HG03135 (cell line): ENCODE measurements around the gene HSPA12A.
"Not testable (repeated sequence)": the region's sequence is repeated elsewhere in the genome, so short reads cannot be mapped to it uniquely, and the experiment has no call there.

ENCODE experiments used
- ATAC-seq: cut with Tn5 transposase; IDR thresholded peaks from one replicate; pipeline ENCODE4 v1.9.1; 2021; ENCODE audit warnings: mild to moderate bottlenecking, moderate library complexity; ENCODE audit not compliant: unreplicated experiment

The HSPA12A gene

GRCh38 chr10:116719804-116720203 lies 22.6 kb downstream of the HSPA12A start:
- ATAC-seq = no peak

DNA sequence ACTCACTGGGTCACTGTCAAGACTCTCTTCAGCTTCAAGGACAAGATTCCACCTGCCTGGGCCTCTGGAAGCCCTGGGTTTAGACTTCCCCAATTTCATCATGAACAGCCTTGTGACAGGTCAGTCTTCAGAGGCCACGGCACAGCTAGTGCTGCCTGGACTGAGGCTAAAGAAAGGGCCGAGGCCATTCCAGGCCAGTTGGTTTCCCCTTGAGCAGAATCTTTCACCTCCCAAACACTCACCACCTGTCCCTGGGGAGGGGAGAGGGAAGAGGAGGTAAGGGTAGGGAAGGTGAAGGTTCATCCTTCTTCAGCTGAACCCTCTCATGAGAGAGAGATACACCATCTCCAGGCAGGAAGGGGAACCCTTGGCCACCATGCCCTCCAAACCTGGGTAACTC lies 24.3 kb downstream of the HSPA12A start:
- ATAC-seq = no peak

DNA sequence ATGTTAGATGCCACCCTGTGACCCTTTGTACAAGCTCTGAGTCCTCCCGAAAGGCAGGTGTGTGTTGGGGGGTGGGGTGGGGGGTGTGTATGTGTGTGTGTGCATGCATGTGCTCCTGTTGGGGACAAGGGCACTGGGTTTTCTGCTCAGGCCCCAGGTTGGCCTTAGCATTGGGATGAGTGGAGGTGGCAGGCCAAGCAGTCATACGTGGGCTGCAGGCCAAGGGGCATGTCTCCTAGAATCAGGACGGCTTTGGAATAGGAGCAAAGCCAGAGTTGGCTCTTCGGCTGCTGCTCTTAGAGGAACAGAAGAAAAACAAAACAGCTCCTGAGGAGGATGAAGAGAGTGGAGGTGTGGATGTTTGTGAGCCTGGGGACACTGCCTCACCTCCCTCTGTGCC lies 26.0 kb downstream of the HSPA12A start:
- ATAC-seq = no peak

DNA sequence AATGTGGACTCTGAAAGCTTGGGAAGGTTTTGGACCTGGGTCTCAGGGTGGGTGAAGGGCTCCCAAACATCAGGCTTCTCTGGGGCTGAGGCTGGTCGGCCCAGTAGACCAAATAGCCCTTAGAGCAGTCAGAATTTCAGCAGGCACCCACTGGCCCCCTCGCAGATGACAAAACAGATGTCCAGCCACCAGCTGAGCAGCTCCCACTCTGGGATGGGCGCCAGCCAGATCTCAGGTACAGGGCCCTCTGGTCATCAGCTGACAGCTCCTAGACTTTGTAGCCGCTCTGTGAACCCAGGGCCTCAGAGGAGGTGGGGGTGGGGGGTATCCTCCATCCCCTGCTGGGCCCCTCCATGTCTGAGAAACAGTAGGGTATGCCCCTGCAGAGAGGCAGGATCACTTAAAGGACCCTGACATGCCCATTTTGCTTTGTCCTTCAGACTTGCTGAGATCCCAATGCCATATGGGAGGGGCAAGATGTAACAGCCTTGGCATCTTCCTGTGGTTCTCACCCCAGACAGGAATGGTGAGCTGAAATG lies 26.5 kb downstream of the HSPA12A start:
- no peak for ATAC-seq

DNA sequence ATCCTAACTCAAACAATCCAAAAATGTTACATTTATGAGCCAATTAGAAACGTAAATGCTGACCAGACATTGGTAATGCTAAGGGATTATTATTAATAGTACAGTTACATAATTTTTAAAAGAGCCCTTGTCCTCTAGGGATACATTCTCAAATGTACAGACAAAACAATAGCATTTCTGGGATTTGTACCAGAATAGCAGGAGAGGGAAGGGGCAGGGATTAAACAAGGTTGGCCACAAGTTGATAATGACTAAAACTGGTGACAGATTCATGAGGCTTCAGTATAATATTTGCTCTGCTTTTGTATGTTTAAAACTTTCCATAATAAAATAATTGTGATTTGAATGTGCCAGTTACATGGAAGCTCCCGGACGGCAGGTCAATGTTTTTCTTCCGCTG lies 27.0 kb downstream of the HSPA12A start:
- ATAC-seq = no peak

GRCh38 chr10:116713846-116714245 lies 28.5 kb downstream of the HSPA12A start:
- ATAC-seq = no peak

- no peak for ATAC-seq
Measured at GRCh38 chr10:116712989-116713543, 29.3 kb downstream of the HSPA12A start.

- ATAC-seq = no peak
Measured at GRCh38 chr10:116712519-116712918, 29.8 kb downstream of the HSPA12A start.

DNA sequence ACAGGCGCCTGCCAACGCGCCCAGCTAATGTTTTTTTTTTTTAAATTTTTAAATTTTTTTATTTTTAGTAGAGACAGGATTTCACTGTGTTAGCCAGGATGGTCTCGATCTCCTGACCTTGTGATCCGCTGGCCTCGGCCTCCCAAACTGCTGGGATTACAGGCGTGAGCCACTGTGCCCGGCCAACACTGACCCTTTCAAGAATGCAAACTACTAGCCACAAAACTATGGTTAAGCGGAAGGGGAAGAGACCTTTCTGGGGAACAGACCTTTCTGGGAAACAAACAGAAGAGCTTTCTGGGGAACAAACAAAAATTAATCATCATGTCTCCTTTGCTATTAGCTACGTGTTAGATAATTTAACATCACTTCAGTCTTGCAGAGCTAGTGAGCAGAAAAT lies 30.6 kb downstream of the HSPA12A start:
- ATAC-seq = not testable (repeated sequence)

DNA sequence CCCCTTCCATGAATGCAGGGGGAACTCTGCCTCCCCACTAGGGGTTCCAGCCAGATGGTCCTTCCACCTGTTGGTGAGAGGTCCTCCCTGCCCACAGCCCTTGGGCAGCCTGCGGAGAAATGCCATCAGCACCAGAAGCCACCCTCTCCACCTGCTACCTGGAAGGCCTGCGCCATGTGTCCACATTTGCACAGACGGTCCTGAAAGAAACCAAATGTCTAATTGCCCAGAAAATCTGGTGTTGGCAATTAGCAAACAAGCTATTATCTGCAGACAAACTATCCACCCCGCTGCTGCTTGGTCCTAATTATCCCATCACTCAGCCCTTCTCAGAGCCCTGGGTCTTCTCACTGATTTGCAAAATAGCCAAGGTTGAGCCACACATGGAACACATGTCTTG lies 32.3 kb downstream of the HSPA12A start:
- no peak for ATAC-seq

GRCh38 chr10:116708877-116709276 lies 33.5 kb downstream of the HSPA12A start:
- ATAC-seq = no peak

- ATAC-seq = no peak
Measured at GRCh38 chr10:116708391-116708821, 34.0 kb downstream of the HSPA12A start.

- ATAC-seq = no peak
Measured at GRCh38 chr10:116707981-116708380, 34.4 kb downstream of the HSPA12A start.

GRCh38 chr10:116706281-116706680 lies 36.1 kb downstream of the HSPA12A start:
- ATAC-seq = no peak

GRCh38 chr10:116705498-116705897 lies 36.9 kb downstream of the HSPA12A start:
- no peak for ATAC-seq

DNA sequence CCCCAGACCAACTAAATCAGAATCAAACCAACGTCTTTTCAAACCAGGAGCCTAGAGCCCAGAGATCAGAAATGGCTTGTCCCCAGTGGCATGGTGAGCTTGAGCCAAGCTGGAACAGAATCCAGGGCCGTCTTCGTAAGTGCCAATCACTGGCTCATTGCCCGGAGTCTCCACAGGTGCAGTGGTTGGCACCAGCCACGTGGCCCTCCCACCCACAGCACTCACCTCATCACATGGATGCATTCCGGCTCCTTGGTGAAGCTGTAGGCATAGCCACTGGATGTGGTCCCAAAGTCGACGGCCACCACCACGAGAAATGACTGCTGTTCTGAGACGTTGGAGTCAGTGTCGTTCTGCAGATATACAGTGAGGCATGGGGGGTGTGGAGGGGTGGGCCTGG lies 37.4 kb downstream of the HSPA12A start:
- ATAC-seq = no peak

GRCh38 chr10:116702165-116702564 lies 40.2 kb downstream of the HSPA12A start:
- no peak for ATAC-seq

DNA sequence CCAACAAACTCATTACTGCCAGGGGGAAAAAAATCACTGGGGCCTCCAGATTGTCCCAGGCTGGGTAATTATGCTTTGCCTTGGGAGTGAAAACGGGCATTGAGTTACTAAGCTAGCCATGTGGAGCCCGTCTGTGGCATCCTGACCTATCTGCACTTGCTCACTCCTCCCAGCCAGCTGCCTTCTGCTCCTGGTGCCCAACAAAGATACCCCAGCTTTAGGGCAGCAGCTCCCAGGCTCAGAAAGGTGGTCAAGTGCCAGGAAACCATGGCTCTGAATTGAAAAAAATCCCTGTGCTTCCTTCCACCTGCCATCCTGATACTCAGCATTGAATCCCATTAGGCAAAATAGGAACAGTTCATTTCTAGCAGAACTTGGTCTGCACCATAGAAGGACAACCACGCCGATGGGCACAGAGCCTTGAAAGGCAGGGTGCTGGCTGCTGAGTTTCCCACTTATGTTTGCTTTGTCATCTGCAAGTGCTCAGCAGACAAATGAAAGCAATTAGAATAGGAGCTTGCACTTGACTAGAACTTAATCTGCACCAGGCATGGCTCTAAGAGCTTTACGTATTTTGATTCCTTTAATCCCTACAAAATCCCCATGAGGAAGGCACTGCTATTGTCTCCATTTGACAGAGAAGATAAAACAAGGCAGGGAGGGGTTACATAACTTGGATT lies 42.8 kb downstream of the HSPA12A start:
- ATAC-seq = no peak

DNA sequence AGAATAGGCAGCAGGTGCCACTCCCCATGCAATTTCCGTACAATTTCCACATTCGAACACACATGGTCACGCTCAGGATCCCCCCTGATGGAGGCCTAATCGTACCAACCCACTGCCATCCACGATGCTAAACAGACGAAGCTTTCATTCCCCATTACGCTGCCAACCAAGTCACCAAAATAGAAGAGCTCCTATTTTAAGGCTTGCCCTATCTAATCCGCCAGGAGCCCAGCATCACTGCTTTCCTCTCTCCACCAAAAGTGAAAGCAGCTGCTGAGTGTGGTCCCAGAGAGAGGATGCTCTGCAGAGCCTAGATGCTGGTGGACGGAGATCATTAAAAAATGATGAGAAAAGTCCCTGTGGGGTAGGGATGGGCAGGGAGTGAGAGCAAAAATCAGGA lies 43.3 kb downstream of the HSPA12A start:
- no peak for ATAC-seq

DNA sequence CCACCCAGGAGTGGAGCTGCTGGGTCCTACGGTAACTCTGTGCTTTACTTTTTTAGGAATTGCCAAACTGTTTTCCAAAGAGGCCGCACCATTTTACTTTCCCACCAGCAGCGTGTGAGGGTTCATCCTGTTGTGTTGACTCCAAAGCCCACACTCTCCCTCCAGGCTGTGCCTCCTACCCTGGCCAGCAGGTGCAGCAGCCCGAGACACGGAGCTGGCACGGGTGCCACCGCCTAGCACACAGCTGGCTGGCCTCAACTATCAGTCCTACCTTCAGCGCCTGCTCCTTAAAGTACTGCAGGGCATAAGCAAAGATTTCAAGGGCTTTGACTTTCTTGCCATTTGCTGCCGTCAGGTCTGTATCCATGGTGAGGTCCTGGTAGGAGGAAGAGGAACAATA lies 44.0 kb downstream of the HSPA12A start:
- ATAC-seq = no peak

- no peak for ATAC-seq
Measured at GRCh38 chr10:116697816-116698215, 44.5 kb downstream of the HSPA12A start.

DNA sequence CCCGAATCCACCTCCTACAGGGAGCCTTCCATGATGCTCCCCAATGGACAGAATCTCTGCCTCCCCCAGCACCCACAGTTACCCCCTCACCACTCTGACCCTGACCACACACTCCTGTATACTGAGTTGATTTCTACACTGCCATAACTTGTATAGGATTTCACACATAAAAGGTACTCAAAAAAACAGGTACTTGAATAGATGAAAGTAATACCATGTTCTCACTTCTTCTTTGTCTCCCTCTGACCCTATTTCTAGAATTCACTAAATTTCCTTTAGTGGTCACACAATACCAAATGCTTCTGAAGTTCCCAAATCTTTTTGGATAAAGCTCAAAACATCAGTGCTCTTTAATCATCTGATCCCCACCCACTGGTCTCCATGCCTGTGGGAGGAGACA lies 45.4 kb downstream of the HSPA12A start:
- no peak for ATAC-seq

DNA sequence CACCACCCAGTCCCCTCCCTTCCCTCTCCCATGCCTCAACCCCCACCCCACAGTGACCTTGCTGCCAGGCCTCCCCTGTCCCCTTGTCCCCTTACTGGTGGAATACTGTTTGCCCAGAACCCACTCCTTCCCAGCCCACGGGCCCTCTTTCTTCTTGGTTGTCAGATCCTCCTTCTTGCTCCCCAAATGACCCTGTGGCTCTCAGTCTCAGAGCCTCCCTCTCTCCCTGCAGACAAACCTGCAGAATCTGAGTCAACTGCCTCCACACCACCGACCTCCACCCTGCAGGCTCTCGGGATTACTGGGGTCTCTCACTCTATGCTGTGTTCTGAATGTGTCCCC lies 47.5 kb downstream of the HSPA12A start:
- no peak for ATAC-seq
